ENCODE data around the gene KRT85.
A peak's percentile ranks its signal among the peaks of the same experiment; 100 is the strongest.

The KRT85 gene

DNA sequence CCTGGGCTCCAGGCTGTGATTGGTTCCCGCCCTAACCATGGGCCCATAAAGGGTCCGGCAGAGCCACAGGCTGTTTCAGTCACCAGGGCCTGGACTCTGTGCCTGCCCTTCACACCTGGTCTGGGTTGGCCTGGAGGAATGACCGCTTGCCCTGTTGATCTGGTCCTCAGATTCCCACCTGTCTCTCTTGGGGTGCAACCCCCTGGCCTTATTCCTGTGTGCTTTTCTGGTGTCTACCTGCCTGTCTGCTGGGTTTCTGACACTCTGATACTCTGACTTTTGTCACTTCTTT, 43.2 kb downstream of the KRT85 start:
- DNase-seq (ENCODE audit: low read depth in 2 of 2), result no peak

DNA sequence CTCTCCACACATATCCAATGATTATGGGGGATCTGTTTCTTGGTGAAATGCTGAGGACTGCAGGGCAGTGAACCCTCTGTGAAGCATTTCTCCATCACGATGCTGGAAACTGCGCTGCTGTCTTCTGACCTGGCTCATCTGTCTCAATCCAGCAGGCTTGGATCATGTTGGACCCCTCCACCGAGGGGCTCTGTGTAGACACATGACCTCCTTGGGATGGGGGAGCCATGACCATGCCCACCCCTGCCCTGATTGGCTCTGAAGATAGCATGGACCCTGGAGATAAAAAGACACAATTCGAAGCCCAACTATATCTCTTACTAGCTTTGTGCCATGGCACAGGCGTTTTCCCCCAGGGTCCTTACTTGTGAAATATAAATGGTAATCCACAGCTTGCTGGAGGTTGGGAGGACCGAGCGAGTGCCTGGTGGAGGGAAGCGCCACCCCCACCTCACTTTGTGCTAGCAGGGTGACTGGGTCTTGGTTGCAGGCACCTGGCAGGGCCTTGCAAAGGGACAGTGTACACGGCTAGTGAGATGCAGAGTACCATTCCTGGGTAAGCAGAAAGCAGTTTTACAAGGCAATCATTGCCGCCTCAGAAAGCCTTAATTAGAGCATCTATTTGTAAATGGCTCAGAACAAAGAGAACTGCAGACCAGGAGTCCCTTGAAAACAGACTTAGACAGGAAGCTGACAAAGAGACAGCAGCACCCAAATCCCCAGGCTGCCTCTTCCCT, 43.7 kb downstream of the KRT85 start:
- no peak for DNase-seq (ENCODE audit: low read depth in 2 of 2)

DNA sequence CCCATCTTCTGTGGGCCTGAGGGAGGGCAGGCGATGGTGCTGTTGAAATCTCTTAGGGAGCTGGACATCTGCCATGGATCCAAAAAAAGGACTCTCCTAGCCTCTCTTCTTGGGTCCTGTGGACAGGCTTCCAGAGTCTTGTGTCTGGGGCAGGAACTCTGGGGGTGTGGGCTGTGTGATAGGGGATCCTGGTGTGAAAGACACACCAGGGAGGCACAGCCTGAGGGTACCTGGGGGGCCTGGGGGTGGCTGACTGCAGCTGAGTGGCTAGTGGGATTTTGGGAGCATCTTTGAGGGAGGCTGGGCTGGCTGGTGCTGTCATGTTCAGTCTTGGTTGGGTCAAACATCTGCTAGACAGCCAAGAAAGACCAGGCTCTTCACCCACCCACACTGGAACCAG, 44.3 kb downstream of the KRT85 start:
- DNase-seq (ENCODE audit: low read depth in 2 of 2), result no peak

DNA sequence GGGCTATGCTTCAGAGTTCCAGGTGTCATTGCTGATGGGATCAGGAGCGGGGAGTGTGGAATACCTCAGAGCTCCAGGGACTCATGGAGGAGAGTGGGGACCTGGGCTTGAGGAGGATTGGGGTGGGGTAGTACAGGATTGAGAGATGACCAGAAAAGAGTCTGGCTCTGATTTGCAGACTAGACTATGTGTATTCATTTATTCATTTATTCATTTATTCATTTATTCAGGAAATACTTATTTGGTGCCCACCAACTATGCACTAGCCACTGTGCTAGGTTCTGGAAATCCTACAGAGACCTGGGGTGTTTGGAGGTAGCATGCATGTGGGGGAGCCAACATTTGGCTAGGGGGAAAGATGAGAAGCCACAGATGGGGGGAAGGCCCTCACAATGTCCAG, 45.2 kb downstream of the KRT85 start:
- DNase-seq (ENCODE audit: low read depth in 2 of 2), result no peak

DNA sequence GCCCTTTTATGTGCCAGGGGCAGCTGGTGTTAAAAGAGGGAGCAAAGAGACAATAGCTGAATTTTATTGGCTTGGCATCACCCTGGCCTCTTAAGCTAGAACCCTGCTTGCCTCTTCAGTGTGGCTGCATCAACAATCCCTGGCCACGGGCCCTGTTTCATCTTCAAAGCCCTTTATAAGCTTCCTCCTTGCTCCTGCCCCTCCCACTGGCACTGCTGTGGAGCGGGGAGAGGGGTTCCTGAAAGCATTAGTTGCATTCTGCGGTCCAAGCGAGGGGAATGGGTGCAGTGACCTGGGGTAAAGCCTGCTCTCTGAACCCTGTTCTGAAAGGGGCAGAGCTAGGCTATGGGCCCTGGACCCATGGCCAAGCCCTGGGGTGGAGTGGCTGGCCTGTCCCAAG, 45.9 kb downstream of the KRT85 start:
- DNase-seq (ENCODE audit: low read depth in 2 of 2), result no peak

DNA sequence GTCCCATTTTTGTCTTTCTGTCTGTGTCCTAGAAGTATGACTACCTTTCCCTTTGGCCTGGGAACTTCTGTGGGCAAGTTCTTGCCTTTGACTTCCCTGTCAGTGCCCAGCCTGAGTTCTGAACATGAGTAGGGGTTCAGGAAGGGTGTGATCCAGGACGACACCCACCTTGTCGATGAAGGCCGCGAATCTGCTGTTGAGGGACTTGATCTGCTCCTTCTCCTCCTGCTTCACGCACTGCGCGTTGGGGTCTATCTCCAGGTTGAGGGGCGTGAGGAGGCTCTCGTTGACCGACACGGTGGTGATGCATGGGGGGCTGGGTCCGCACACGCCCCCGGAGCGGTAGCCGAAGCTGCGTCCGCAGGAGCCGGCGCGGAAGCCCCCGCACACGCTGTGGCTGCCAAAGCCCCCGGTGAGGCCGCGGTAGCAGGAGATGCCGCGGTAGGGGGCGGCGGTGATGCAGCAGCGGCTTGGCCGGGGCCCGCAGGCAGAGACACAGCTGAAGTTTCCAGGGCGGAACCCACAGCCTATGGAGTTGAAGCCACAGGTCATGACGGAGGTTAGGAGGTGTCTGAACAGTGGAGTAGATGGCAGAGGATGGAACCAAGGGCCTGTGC, 46.4 kb downstream of the KRT85 start, which contains the start of gene KRT83:
KRT83 (minus strand) TSS at position 615 of the 617 bp plus-strand sequence; CDS start at position 552, 63 bp downstream.
- DNase-seq (ENCODE audit: low read depth in 2 of 2), result no peak

DNA sequence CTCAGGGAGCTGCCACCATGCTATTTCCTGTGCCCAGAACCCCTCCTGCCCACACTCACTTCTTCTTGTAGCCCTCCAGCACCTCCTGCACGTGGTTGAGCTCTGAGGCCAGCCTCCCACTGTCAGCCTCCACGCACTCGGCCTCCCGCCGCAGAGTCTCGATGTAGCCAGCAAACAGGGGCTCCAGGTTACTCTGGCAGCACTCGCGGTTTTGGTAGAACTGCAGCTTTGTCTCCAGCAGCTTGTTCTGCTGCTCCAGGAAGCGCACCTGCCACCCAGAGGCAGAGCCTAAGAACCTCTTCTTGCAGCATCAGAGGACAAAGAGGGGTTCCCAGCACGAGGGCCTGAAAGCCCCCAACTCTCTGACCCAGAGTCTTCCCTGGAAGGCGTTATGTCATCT, 48.2 kb downstream of the KRT85 start:
- DNase-seq (ENCODE audit: low read depth in 2 of 2), result no peak

DNA sequence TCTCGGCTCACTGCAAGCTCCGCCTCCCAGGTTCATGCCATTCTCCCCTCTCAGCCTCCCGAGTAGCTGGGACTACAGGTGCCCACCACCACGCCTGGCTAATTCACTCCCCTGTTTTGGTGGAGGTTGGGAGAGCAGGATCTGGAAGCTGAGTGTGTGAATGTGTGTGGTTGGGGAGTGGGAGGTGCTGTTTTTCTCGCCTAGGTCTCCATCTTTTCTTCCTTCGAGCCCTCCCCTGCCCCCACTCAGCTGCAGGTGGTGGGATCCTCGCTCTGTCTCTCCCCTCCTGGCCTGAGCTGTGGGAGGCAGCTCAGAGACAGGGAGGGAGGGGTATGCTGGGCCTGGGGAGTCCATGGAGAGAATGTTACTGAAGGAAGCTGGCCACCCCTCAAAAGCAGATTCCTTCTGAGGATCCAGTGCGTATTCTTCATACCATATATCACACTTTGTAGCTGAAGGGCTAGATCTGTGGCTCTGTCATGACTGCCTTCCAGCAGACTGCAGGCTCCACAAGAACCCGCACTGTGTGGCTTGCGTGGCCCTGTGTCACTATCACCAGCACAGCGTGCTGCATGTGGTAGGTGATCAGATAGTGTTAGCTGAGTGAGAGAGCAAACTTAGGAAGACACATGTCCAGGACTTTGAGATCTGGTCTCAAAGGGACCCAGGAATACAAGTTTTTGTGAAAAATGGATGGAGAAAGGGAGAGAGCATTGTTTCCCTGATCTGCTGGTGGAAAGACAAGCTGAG, 48.9 kb downstream of the KRT85 start:
- no peak for DNase-seq (ENCODE audit: low read depth in 2 of 2)

DNA sequence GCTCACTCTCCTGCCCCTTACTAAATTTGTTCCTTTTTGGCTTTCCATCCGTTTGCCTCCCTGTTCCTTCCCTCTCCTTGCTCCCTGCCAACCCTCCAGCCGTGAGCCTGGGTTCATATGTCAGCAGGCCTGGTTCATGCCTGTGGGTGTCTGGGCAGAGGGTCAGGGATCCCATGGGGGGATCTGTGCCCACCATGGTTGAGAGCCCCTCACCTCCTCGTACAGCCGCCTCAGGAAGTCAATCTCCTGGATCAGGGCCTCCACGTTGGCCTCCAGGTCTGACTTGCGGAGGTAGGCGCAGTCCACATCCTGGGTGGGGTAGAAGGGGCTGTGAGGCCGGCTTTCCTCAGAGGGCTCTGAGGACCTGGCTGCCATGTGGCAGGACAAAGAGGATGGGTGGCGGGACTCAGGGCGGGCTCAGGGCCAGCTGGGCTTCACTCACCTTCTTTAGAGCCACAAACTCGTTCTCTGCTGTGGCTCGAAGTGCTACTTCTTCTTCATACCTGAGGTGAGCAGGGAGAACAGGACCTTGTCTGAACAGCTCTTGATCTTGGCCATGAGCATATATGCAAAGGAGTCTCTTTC, 49.7 kb downstream of the KRT85 start:
- DNase-seq (ENCODE audit: low read depth in 2 of 2), result no peak

DNA sequence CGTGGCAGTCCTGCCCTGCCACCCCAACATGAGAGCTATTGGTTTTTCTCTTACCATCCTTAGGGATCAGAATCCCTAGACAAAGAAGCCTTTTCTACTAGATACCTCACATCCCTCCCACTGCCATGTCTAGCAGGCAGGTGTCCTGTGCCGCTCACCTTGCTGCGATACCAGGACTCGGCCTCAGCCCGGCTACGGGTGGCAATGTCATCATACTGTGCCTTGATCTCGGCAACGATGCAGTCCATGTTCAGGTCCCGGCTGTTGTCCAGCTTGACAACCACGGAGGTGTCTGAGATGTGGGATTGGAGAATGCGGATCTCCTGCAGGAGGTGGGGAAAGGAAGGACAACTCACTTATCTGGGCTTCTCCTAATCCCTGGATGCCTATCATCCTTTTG, 50.6 kb downstream of the KRT85 start:
- no peak for DNase-seq (ENCODE audit: low read depth in 2 of 2)

DNA sequence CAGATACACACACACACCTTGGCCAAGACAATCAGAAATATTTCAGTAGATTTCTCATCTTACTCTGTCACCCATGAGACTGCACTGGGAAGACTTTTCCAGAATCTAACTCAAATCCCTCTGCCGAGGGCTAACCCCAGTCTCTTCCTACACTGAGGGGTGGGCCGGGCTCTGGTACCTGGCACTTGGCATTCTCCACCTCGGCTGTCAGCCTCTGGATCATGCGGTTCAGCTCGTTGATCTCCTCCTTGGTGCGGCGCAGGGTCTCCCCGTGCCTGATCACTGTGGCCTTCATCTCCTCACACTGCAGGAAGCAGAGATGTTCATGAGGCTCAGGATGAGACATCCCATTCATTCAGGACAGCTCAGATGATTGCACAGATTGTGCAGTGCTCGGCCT, 51.0 kb downstream of the KRT85 start:
- no peak for DNase-seq (ENCODE audit: low read depth in 2 of 2)

DNA sequence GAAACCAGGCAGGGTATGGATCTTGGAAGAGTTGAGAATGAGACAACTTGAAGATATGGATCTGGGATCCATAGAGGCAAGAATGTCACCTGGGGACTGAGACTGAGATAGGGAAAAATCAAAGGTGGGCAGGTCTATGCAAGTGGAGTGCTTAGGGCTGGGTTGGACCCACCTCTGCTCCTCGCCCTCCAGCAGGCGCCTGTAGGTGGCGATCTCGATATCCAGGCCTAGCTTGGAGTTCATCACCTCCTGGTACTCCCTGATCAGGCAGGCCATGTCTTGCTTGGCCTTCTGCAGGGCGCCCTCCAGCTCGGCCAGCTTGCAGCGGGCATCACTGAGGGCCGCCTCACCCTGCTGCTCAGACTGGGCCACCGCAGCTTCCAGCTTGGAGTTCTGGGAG, 51.6 kb downstream of the KRT85 start:
- DNase-seq (ENCODE audit: low read depth in 2 of 2), result peak; percentile 20 to 40

DNA sequence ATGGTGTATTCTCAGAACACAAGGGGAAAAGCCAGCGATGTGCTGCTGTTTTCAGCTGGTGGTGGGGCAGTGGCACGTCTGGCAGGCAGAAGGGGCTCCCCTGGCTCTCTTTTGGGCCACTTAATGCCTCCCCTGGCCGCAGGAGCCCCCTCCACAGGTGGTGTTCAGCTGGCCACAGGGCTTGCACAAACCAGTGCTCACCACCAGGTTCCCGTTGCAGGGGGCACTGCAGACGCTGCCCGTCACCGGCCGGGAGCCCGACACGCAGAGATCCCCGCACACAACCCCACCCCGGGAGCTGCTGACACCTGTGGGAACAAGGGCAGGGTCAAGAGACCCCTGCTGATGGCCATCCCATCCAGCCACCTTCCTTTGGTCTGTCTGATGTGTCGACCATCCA, 52.8 kb downstream of the KRT85 start:
- DNase-seq (ENCODE audit: low read depth in 2 of 2), result no peak

DNA sequence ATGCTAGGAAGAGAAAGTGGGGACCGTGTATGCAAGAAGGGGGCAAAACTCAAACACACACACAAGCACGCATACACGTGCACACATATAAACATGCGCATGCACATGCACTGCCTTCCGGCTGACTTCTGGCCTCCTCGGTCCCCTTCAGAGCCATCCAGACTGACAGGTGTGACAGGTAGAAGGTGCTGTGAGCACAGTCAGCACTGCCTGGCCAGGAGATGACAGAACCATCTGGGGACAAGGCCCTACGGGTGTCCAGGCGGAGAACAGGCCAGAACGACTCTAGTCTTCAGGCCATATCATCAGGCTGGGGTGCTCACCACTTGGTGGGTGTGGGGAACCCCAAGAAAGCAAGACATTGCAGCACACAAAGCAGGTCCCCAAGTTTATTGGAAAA, 53.4 kb downstream of the KRT85 start:
- no peak for DNase-seq (ENCODE audit: low read depth in 2 of 2)

DNA sequence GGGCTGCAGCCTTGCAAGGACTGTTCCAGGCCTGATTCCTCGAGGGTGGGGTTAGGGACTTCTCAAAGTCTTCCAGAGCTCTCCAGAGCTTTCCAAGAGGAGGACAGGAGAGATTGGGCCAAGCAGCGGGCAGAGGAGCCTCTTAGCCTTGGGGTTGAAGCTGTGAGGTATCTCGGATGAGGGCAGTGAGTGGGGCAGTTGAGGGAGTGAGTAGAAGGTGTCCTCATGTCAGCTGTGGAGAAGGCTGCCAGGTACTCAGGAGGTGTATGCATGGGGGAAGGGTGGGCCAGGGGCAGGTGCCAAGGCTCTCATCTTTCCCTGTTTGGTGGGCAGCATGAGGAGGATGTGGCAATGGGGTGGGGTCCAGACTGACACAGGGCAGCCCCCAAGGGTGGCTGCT, 53.8 kb downstream of the KRT85 start:
- DNase-seq (ENCODE audit: low read depth in 2 of 2), result no peak

DNA sequence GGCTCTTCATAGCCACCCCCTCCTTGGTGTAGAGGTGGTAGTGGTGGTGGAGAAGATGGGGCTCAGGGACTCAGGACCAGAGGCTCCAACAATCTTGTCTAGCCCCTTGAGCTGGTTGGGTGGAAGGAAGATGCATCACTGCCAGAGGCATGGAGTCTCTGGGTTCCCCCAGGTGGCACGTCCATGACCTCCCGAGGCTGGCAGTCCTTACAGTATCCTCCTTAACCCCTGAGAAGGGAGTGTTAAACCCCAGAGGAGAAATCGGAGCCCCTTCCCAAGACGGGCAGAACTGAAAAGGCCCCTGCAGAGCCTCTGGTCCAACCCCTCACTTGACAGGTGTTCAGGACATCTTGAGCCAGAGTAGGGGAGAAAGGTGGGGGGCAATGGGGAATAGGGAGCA, 55.2 kb downstream of the KRT85 start:
- no peak for DNase-seq (ENCODE audit: low read depth in 2 of 2)

DNA sequence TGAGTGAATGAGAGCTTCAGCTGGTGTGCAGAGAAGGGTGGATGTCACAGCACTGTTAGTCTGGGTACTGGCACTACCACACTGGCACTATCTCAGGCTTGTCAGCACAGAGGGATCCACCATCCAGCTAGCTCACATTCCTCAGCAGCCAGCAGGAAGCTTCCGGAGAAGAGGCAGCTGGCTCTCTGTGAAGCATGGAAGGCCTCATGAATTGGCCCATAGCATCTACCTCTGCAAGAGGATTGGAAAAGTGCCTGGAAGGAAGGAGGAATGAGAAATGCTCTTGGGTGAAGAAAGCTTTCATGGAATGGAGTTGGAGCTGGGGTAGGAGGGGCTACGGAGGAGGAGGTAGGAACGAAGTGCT, 56.0 kb downstream of the KRT85 start:
- DNase-seq (ENCODE audit: low read depth in 2 of 2), result no peak

DNA sequence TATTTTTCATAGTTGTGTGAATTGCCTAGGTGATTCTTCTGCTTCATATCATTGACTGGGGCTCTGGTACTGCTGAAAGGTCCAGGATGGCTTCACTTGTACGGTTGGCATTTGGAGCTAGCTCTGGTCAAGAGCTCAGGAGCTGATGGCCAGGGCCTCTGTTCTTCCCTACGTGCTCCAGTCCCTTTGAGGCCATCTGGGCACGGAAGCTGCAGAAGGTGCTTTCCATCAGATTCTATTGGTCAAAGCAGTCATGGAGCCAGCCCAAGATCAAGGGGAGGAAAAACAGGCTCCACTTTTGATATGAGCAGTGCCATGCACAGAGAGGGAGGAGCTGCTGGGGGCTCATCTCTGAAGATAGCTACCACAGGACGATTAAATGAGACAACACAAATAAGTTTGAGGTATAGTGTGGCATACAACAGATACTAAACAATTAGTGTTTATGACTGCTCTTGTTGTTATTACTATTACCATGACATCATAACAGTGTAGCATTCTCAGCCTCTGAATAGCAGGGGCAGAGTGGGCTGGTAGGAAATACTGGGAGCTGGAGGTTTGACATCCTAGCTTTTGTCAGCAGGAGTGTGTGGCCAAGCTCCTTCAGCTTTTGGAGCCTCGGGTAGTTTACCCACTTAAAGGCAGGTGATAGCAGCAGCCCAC, 56.5 kb downstream of the KRT85 start:
- DNase-seq (ENCODE audit: low read depth in 2 of 2), result no peak
